T-helper 17 cell (primary cell): ENCODE results near the gene GRID2. TPM values are rescaled to one million over a fixed set of nuclear protein-coding genes. Genes with fewer than 3 reads are reported as not detected.

Experiments used
- ATAC-seq: fragments of 150-1000 bp; cut with Tn5 transposase; 2 replicates; pipeline ENCODE4 v1.10.0; 2021; ENCODE audit warnings: mild to moderate bottlenecking, moderate library complexity
- DNase-seq, 3 donors: peaks; one replicate each; pipeline versions ENCODE4 v3.0.0 to v3.0.0-alpha.2; 2020 to 2021
- H3K9me3 ChIP-seq: one replicate; pipeline ENCODE4 v1.7.0; 2013; ENCODE audit warnings: low read length, mild to moderate bottlenecking; ENCODE audit not compliant: control insufficient read depth, poor library complexity, severe bottlenecking
- H3K27ac Mint-ChIP-seq: one replicate; pipeline ENCODE4 v1.8.0; 2022; ENCODE audit warnings: mild to moderate bottlenecking, moderate library complexity, mixed read lengths
- H3K27me3 Mint-ChIP-seq: one replicate; pipeline ENCODE4 v1.8.0; 2022; ENCODE audit warnings: mixed read lengths
- H3K36me3 Mint-ChIP-seq: one replicate; pipeline ENCODE4 v1.8.0; 2022; ENCODE audit warnings: low read depth, mixed read lengths
- H3K4me1 Mint-ChIP-seq: one replicate; pipeline ENCODE4 v1.8.0; 2022; ENCODE audit warnings: mild to moderate bottlenecking, mixed read lengths
- H3K4me3 Mint-ChIP-seq: one replicate; pipeline ENCODE4 v1.8.0; 2022; ENCODE audit warnings: mild to moderate bottlenecking, moderate library complexity, mixed read lengths
- total RNA-seq, 4 donors: library from RNA in 2 of 4; stranded (reverse) in 2 of 4; gene quantifications; one replicate each; pipeline ENCODE4 v1.2.3 and lab custom pipeline; 2022 to 2026

The GRID2 gene
- total RNA-seq, 2 donors from 2014 or later = not detected

GRCh38 chr4:92528541-92528940 lies 224.8 kb downstream of the GRID2 start:
- DNase-seq (no peak), ATAC-seq (no peak)
- H3K4me1 Mint-ChIP-seq = no peaks in the 10 kb centered on the region
- H3K27ac Mint-ChIP-seq = no peak overlapping the region
- no peaks in the 10 kb centered on the region for H3K36me3 Mint-ChIP-seq
- H3K4me3 Mint-ChIP-seq = no peak overlapping the region
- no peaks in the 10 kb centered on the region for H3K27me3 Mint-ChIP-seq
- no peaks in the 10 kb centered on the region for H3K9me3 ChIP-seq

GRCh38 chr4:92529510-92529909 lies 225.7 kb downstream of the GRID2 start:
- no peaks in the 10 kb centered on the region for H3K36me3 Mint-ChIP-seq
- no peak overlapping the region for H3K27ac Mint-ChIP-seq
- ATAC-seq (no peak), DNase-seq (no peak)
- no peak overlapping the region for H3K4me3 Mint-ChIP-seq
- no peaks in the 10 kb centered on the region for H3K9me3 ChIP-seq
- no peaks in the 10 kb centered on the region for H3K27me3 Mint-ChIP-seq
- H3K4me1 Mint-ChIP-seq = no peaks in the 10 kb centered on the region

- DNase-seq = no peak
- no peak overlapping the region for H3K27ac Mint-ChIP-seq
- no peaks in the 10 kb centered on the region for H3K27me3 Mint-ChIP-seq
- H3K4me1 Mint-ChIP-seq = no peaks in the 10 kb centered on the region
- H3K4me3 Mint-ChIP-seq = no peak overlapping the region
- ATAC-seq = no peak
- H3K9me3 ChIP-seq = no peaks in the 10 kb centered on the region
- no peaks in the 10 kb centered on the region for H3K36me3 Mint-ChIP-seq
Observed at GRCh38 chr4:92535599-92535998, 231.8 kb downstream of the GRID2 start.

- Mint-ChIP-seq H3K27ac (no peak overlapping the region), H3K27me3 (no peaks in the 10 kb centered on the region), H3K36me3 (no peaks in the 10 kb centered on the region), H3K4me3 (no peak overlapping the region), H3K4me1 (no peaks in the 10 kb centered on the region)
- ATAC-seq = no peak
- H3K9me3 ChIP-seq = no peaks in the 10 kb centered on the region
- DNase-seq = no peak
Observed at GRCh38 chr4:92551616-92552015, 247.8 kb downstream of the GRID2 start.

GRCh38 chr4:92566269-92566668 lies 262.5 kb downstream of the GRID2 start:
- no peaks in the 10 kb centered on the region for H3K9me3 ChIP-seq
- ATAC-seq (no peak), DNase-seq (no peak)
- Mint-ChIP-seq H3K4me1 (no peaks in the 10 kb centered on the region), H3K27me3 (no peaks in the 10 kb centered on the region), H3K36me3 (no peaks in the 10 kb centered on the region), H3K27ac (no peak overlapping the region), H3K4me3 (no peak overlapping the region)

GRCh38 chr4:92580816-92581215 lies 277.1 kb downstream of the GRID2 start:
- H3K27me3 Mint-ChIP-seq = no peaks in the 10 kb centered on the region
- ATAC-seq (no peak), DNase-seq (no peak)
- no peaks in the 10 kb centered on the region for H3K4me1 Mint-ChIP-seq
- no peaks in the 10 kb centered on the region for H3K9me3 ChIP-seq
- H3K27ac Mint-ChIP-seq = no peak overlapping the region
- no peaks in the 10 kb centered on the region for H3K36me3 Mint-ChIP-seq
- H3K4me3 Mint-ChIP-seq = no peak overlapping the region

GRCh38 chr4:92599044-92599443 lies 295.3 kb downstream of the GRID2 start:
- H3K4me3 Mint-ChIP-seq = no peak overlapping the region
- no peaks in the 10 kb centered on the region for H3K36me3 Mint-ChIP-seq

GRCh38 chr4:92600638-92601037 lies 296.9 kb downstream of the GRID2 start:
- Mint-ChIP-seq H3K4me1 (no peaks in the 10 kb centered on the region), H3K27ac (no peak overlapping the region), H3K27me3 (no peaks in the 10 kb centered on the region), H3K4me3 (no peak overlapping the region), H3K36me3 (no peaks in the 10 kb centered on the region)
- no peaks in the 10 kb centered on the region for H3K9me3 ChIP-seq
- ATAC-seq (no peak), DNase-seq (no peak)

More at GRCh38 chr4:92599044-92599443, 295.3 kb downstream of the GRID2 start:
- no peaks in the 10 kb centered on the region for H3K9me3 ChIP-seq
- H3K27ac Mint-ChIP-seq = no peak overlapping the region
- ATAC-seq = no peak
- H3K27me3 Mint-ChIP-seq = no peaks in the 10 kb centered on the region
- H3K4me1 Mint-ChIP-seq = no peaks in the 10 kb centered on the region
- DNase-seq = no peak

- no peak overlapping the region for H3K4me3 Mint-ChIP-seq
- no peaks in the 10 kb centered on the region for H3K4me1 Mint-ChIP-seq
- DNase-seq = no peak
- no peak for ATAC-seq
- H3K9me3 ChIP-seq = no peaks in the 10 kb centered on the region
- no peaks in the 10 kb centered on the region for H3K36me3 Mint-ChIP-seq
- no peak overlapping the region for H3K27ac Mint-ChIP-seq
- no peaks in the 10 kb centered on the region for H3K27me3 Mint-ChIP-seq
Observed at GRCh38 chr4:92606227-92606626, 302.5 kb downstream of the GRID2 start.

- H3K4me3 Mint-ChIP-seq = no peak overlapping the region
- DNase-seq = no peak
Observed at GRCh38 chr4:92615049-92615448, 311.3 kb downstream of the GRID2 start.

GRCh38 chr4:92618968-92619367 lies 315.2 kb downstream of the GRID2 start:
- H3K27ac Mint-ChIP-seq = no peak overlapping the region
- no peaks in the 10 kb centered on the region for H3K4me1 Mint-ChIP-seq
- ATAC-seq (no peak), DNase-seq (no peak)
- H3K9me3 ChIP-seq = no peaks in the 10 kb centered on the region
- no peaks in the 10 kb centered on the region for H3K36me3 Mint-ChIP-seq
- H3K4me3 Mint-ChIP-seq = no peak overlapping the region
- no peaks in the 10 kb centered on the region for H3K27me3 Mint-ChIP-seq

More at GRCh38 chr4:92615049-92615448, 311.3 kb downstream of the GRID2 start:
- H3K9me3 ChIP-seq = no peaks in the 10 kb centered on the region
- Mint-ChIP-seq H3K4me1 (no peaks in the 10 kb centered on the region), H3K27me3 (no peaks in the 10 kb centered on the region), H3K36me3 (no peaks in the 10 kb centered on the region), H3K27ac (no peak overlapping the region)
- ATAC-seq = no peak

- no peak overlapping the region for H3K27ac Mint-ChIP-seq
- DNase-seq = no peak
- H3K4me1 Mint-ChIP-seq = no peaks in the 10 kb centered on the region
- H3K36me3 Mint-ChIP-seq = no peaks in the 10 kb centered on the region
- no peak for ATAC-seq
- H3K9me3 ChIP-seq = no peaks in the 10 kb centered on the region
- no peaks in the 10 kb centered on the region for H3K27me3 Mint-ChIP-seq
- H3K4me3 Mint-ChIP-seq = no peak overlapping the region
Observed at GRCh38 chr4:92629302-92629701, 325.5 kb downstream of the GRID2 start.

- no peak overlapping the region for H3K27ac Mint-ChIP-seq
- ATAC-seq (no peak), DNase-seq (no peak)
- no peak overlapping the region for H3K4me3 Mint-ChIP-seq
- no peaks in the 10 kb centered on the region for H3K36me3 Mint-ChIP-seq
- no peaks in the 10 kb centered on the region for H3K9me3 ChIP-seq
- no peaks in the 10 kb centered on the region for H3K27me3 Mint-ChIP-seq
- no peaks in the 10 kb centered on the region for H3K4me1 Mint-ChIP-seq
Observed at GRCh38 chr4:92634882-92635281, 331.1 kb downstream of the GRID2 start.

GRCh38 chr4:92636038-92636806 lies 332.5 kb downstream of the GRID2 start:
- no peak for DNase-seq
- no peaks in the 10 kb centered on the region for H3K27me3 Mint-ChIP-seq

More at GRCh38 chr4:92636038-92636806, 332.5 kb downstream of the GRID2 start:
- no peak for ATAC-seq
- H3K27ac Mint-ChIP-seq = no peak overlapping the region
- no peaks in the 10 kb centered on the region for H3K36me3 Mint-ChIP-seq
- H3K4me3 Mint-ChIP-seq = no peak overlapping the region
- no peaks in the 10 kb centered on the region for H3K9me3 ChIP-seq
- H3K4me1 Mint-ChIP-seq = no peaks in the 10 kb centered on the region
